Activated T-helper 1 cell treated with anti-CD3 and anti-CD28 coated beads, Interleukin-12 subunit alpha, Interleukin-12 subunit beta, Interleukin-2, Interleukin-4 antibody, amounts not matched to agents 30 ng/mL and 10 ng/mL and 1 ng/mL, durations not matched to agents 14 hours and 24 hours and 36 hours (primary cell): Measurements from ENCODE around the gene TRIM17. TPM values are rescaled to one million over a fixed set of nuclear protein-coding genes. Genes with fewer than 3 reads are reported as not detected.

Experiments used
- DNase-seq: peaks from one replicate; pipeline ENCODE4 v3.0.0; 2021; ENCODE audit warnings: low spot score
- H3K27ac Mint-ChIP-seq: one replicate; pipeline ENCODE4 v1.8.0; 2021; ENCODE audit warnings: mild to moderate bottlenecking, mixed read lengths
- H3K27me3 Mint-ChIP-seq: one replicate; pipeline ENCODE4 v1.8.0; 2022; ENCODE audit warnings: mild to moderate bottlenecking, moderate library complexity, mixed read lengths; ENCODE audit not compliant: insufficient read depth
- H3K36me3 Mint-ChIP-seq: one replicate; pipeline ENCODE4 v1.8.0; 2021; ENCODE audit warnings: low read depth, mixed read lengths
- H3K4me1 Mint-ChIP-seq: one replicate; pipeline ENCODE4 v1.8.0; 2021; ENCODE audit warnings: low read depth, mixed read lengths
- H3K4me3 Mint-ChIP-seq: one replicate; pipeline ENCODE4 v1.8.0; 2021; ENCODE audit warnings: mild to moderate bottlenecking, moderate library complexity, mixed read lengths
- H3K9me3 Mint-ChIP-seq: one replicate; pipeline ENCODE4 v1.8.0; 2021; ENCODE audit warnings: mixed read lengths
- intact Hi-C: fragments of 100-400 bp; cut with micrococcal nuclease; formaldehyde crosslinking; loops from one replicate; pipeline ENCODE4 v1.15.1; 2024
- total RNA-seq: library from RNA; stranded (reverse); gene quantifications from 2 replicates; pipeline ENCODE4 v1.2.3, GENCODE V29; 2022

The TRIM17 gene
- total RNA-seq, 1 donor from 2014 or later = 1.7 TPM

DNA sequence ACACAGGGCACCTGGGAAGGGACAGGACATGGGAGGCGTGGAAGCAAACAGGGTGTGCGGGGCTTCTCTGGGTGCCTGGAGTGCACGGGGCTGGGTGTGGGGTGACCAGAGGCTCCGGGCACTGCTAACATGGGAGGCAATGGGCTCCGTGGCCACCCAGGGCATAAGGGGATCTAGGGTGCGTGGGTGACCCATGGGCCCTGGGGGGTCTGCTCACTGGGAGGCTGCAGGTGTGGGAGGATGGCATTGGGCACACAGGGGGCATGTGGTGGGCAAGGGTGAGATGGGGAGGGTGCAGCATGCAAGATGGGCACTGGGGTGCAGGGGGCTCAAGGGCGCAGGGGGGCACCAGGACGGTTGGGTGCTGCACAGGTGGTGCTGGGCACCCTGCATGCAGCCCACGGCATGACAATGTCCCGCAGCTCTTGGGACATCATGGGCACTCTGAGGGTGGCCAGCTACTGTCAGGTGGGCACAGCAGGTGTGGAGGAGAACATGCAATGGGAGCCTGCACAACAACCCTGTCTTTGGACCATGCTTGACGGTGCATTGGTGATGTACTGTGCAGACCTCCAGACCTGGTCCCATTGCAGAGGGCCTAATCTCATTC lies 25.1 kb downstream of the TRIM17 start:
- intact Hi-C loops = no loop called here
- H3K9me3 Mint-ChIP-seq = no peaks in the 10 kb centered on the region

DNA sequence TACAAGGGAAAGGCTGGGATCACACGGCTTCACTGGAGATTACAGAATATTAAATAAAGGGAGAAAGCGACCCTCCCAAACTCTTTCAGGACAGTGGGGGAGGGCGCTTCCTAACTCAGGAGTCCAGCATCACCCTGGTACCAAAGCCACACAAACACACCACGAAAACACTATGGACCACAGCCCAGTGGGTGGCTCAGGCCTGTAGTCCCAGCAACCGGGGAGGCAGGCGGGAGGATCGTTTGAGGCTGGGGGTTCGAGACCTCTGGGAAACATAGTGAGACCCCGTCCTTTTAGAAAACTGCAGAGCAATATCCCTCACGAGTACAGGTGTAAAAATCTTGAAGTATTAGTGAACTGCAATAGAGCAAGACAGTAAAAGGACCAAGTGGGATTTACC lies 26.0 kb downstream of the TRIM17 start:
- Mint-ChIP-seq H3K4me3 (no peak overlapping the region), H3K27me3 (peaks cover 6% of the 10 kb centered on the region), H3K36me3 (peaks cover 15% of the 10 kb centered on the region), H3K9me3 (no peaks in the 10 kb centered on the region), H3K27ac (no peak overlapping the region), H3K4me1 (no peaks in the 10 kb centered on the region)
- intact Hi-C loops = no loop called here
- DNase-seq = no peak

More for the DNA sequence above, 25.1 kb downstream of the TRIM17 start:
- no peak overlapping the region for H3K4me3 Mint-ChIP-seq
- H3K27ac Mint-ChIP-seq = no peak overlapping the region
- H3K36me3 Mint-ChIP-seq = peaks cover 24% of the 10 kb centered on the region
- DNase-seq = no peak
- peaks cover 4% of the 10 kb centered on the region for H3K27me3 Mint-ChIP-seq
- no peaks in the 10 kb centered on the region for H3K4me1 Mint-ChIP-seq

- no peaks in the 10 kb centered on the region for H3K9me3 Mint-ChIP-seq
- DNase-seq = no peak
- peaks cover 4% of the 10 kb centered on the region for H3K36me3 Mint-ChIP-seq
- no peaks in the 10 kb centered on the region for H3K4me1 Mint-ChIP-seq
- H3K27ac Mint-ChIP-seq = no peak overlapping the region
- H3K4me3 Mint-ChIP-seq = no peak overlapping the region
- intact Hi-C loops = no loop called here
- H3K27me3 Mint-ChIP-seq = peaks cover 19% of the 10 kb centered on the region
Measured at GRCh38 chr1:228387321-228387720, 29.3 kb downstream of the TRIM17 start.

DNA sequence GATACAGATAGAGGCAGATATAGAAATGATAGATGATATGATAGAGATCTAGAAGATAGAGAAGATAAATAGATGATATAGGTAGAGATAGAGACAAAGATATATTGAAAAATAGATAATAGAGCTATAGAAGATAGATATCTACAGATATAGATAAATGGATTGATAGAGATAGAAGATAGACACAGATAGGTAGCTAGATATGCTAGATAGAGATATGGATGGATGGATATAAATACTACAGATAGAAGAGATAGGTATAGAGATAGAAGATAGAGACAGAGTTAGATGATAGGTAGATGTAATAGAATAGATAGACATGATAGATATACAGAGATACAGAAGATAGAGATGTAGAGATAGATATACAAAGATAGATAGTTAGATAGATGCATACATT lies 31.4 kb downstream of the TRIM17 start:
- no peaks in the 10 kb centered on the region for H3K9me3 Mint-ChIP-seq
- intact Hi-C loops = no loop called here
- H3K27me3 Mint-ChIP-seq = peaks cover 27% of the 10 kb centered on the region
- H3K4me1 Mint-ChIP-seq = no peaks in the 10 kb centered on the region
- peaks cover 1% of the 10 kb centered on the region for H3K36me3 Mint-ChIP-seq
- no peak for DNase-seq
- no peak overlapping the region for H3K4me3 Mint-ChIP-seq
- H3K27ac Mint-ChIP-seq = no peak overlapping the region

- Mint-ChIP-seq H3K27me3 (peaks cover 39% of the 10 kb centered on the region), H3K36me3 (no peaks in the 10 kb centered on the region)
Measured at GRCh38 chr1:228383773-228384172, 32.9 kb downstream of the TRIM17 start.

DNA sequence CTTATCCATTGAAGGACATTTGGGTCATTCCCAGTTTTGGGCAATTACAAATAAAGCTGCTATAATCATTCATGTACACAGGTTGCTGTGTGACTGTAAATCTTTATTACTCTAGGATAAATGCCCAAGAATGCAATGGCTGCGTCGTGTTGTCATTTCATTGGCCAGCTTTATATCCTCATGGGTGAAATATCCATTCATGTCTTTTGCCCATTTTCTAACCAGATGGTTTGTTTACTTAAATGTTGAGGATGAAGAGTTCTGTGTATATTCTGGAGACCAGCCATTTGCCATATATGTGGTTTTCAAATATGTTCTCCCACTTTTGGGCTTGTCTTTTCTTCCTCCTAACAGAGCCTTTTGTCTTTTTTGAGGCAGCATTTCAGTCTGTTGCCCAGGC lies 35.3 kb downstream of the TRIM17 start:
- Mint-ChIP-seq H3K27me3 (peaks cover 36% of the 10 kb centered on the region), H3K9me3 (no peaks in the 10 kb centered on the region), H3K36me3 (no peaks in the 10 kb centered on the region), H3K27ac (no peak overlapping the region), H3K4me3 (no peak overlapping the region), H3K4me1 (no peaks in the 10 kb centered on the region)
- intact Hi-C loops = no loop called here
- no peak for DNase-seq

More at GRCh38 chr1:228383773-228384172, 32.9 kb downstream of the TRIM17 start:
- Mint-ChIP-seq H3K4me3 (no peak overlapping the region), H3K27ac (no peak overlapping the region), H3K9me3 (no peaks in the 10 kb centered on the region), H3K4me1 (no peaks in the 10 kb centered on the region)
- DNase-seq = no peak
- intact Hi-C loops = no loop called here

DNA sequence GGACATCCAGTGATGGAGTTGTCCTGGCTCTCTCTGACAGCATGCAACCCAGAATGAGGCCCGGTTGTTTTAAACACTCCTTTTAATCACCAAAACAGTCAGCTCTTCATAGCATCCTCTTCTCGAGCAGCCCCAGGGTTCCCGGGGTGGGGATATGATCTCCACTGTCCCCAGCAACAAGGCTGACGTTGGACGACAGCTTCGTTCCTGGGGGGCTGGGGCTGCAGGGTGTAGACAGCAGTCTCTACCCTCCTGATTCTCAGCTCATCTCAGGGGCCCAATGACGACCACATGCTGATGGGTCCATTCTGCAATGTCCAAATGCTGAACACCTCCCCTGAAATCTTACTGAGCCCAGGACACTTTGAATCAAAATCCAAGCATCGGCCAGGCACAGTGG lies 37.0 kb downstream of the TRIM17 start:
- H3K27ac Mint-ChIP-seq = no peak overlapping the region
- H3K9me3 Mint-ChIP-seq = no peaks in the 10 kb centered on the region
- intact Hi-C loops = loop anchor here (2.0 kb wide), 2 partner anchors 25 to 167 kb away; no protein-coding TSS in a partner anchor
- H3K27me3 Mint-ChIP-seq = peaks cover 27% of the 10 kb centered on the region
- no peak for DNase-seq
- H3K4me1 Mint-ChIP-seq = no peaks in the 10 kb centered on the region
- peak overlapping the region; percentile 79 for H3K4me3 Mint-ChIP-seq
- H3K36me3 Mint-ChIP-seq = no peaks in the 10 kb centered on the region

- intact Hi-C loops = loop anchor here (1.0 to 2.0 kb wide), 7 partner anchors 26 to 270 kb away; partner anchors contain the start of genes IBA57 and MRPL55
- Mint-ChIP-seq H3K27me3 (peaks cover 27% of the 10 kb centered on the region), H3K9me3 (no peaks in the 10 kb centered on the region), H3K4me1 (no peaks in the 10 kb centered on the region), H3K36me3 (no peaks in the 10 kb centered on the region), H3K27ac (no peak overlapping the region), H3K4me3 (peak overlapping the region; percentile 79)
- no peak for DNase-seq
Measured at GRCh38 chr1:228378873-228379460, 37.7 kb downstream of the TRIM17 start.

DNA sequence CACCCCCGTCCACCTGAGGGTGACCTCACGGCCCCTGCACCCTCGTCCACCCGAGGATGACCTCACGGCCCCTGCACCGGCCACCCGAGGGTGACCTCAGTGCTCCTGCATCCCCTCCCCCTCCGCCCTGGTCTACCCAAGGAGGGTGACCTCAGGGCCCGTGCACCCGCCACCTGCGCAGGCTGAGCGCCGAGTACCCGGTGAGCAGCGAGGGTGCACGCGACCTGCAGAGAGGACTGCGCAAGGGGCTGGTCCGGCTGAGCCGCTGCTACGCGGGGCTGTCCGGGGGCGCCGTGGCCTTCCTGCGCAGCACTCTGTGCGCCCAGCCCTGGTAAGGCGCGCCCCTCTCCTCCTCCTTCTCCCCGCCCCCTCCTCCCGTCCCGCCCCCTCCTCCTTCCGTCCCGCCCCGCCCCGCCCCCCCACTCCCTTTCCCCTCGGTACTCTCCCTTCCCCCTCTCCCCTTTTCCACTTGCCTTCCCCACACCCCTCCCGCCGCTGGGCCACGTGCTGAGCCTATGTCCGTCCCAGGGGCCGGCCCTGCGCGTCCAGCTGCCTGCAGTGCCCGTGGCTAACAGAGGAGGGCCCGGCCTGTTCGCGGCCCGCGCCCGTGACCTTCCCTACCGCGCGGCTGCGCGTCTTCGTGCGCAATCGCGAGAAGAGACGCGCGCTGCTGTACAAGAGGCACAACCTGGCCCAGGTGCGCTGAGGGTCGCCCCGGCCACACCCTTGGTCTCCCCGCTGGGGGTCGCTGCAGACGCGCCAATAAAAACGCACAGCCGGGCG lies 38.4 kb downstream of the TRIM17 start:
- no peaks in the 10 kb centered on the region for H3K36me3 Mint-ChIP-seq
- H3K4me3 Mint-ChIP-seq = peak overlapping the region; percentile 79
- intact Hi-C loops = loop anchor here (1.0 to 2.0 kb wide), 7 partner anchors 27 to 269 kb away; partner anchors contain the start of genes IBA57 and MRPL55
- H3K9me3 Mint-ChIP-seq = no peaks in the 10 kb centered on the region
- H3K27ac Mint-ChIP-seq = no peak overlapping the region
- peak; percentile 41 for DNase-seq
- H3K27me3 Mint-ChIP-seq = peaks cover 25% of the 10 kb centered on the region
- H3K4me1 Mint-ChIP-seq = no peaks in the 10 kb centered on the region

- no peaks in the 10 kb centered on the region for H3K4me1 Mint-ChIP-seq
- DNase-seq = no peak
- H3K36me3 Mint-ChIP-seq = no peaks in the 10 kb centered on the region
- H3K9me3 Mint-ChIP-seq = no peaks in the 10 kb centered on the region
- H3K27me3 Mint-ChIP-seq = peaks cover 24% of the 10 kb centered on the region
- H3K4me3 Mint-ChIP-seq = no peak overlapping the region
- no peak overlapping the region for H3K27ac Mint-ChIP-seq
- intact Hi-C loops = loop anchor here (1.0 to 2.0 kb wide), 7 partner anchors 27 to 268 kb away; partner anchors contain the start of genes IBA57 and MRPL55
Measured at GRCh38 chr1:228377664-228378089, 39.0 kb downstream of the TRIM17 start.

DNA sequence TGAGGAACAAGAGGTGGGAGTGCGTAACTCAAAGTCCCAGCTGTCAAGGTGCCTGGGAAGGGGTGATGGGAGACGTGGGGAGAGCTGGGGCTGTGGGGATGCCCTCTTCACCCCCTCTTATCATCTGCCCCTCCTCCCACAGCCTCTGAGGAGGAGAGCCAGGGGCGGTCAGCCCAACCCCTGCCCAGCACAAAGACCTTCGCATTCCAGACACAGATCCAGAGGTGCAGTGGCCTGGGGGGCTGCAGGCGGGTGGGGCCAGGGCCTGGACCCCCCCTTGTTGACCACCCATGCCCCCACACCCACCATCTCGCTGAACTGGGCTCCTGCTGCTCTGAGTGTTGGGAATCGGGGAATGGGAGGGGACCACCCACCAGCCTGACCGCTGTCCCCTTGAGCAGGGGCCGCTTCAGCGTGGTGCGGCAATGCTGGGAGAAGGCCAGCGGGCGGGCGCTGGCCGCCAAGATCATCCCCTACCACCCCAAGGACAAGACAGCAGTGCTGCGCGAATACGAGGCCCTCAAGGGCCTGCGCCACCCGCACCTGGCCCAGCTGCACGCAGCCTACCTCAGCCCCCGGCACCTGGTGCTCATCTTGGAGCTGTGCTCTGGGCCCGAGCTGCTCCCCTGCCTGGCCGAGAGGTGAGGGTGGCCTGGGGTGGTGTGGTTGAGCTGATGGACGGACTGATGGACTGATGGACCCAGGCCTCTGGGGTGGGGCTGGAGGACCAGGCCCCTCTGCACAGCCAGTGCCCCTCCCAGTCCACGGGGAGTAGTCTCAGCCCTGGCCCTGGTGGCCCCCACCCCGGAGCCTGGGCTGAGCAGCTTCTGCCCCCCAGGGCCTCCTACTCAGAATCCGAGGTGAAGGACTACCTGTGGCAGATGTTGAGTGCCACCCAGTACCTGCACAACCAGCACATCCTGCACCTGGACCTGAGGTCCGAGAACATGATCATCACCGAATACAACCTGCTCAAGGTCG lies 39.7 kb downstream of the TRIM17 start:
- no peaks in the 10 kb centered on the region for H3K9me3 Mint-ChIP-seq

GRCh38 chr1:228376262-228376628 lies 40.4 kb downstream of the TRIM17 start:
- Mint-ChIP-seq H3K4me3 (peak overlapping the region; percentile 11), H3K36me3 (no peaks in the 10 kb centered on the region), H3K27ac (no peak overlapping the region), H3K4me1 (no peaks in the 10 kb centered on the region), H3K9me3 (no peaks in the 10 kb centered on the region), H3K27me3 (peaks cover 20% of the 10 kb centered on the region)
- DNase-seq = no peak
- intact Hi-C loops = no loop called here

More for the DNA sequence above, 39.7 kb downstream of the TRIM17 start:
- no peak for DNase-seq
- intact Hi-C loops = no loop called here
- Mint-ChIP-seq H3K27ac (no peak overlapping the region), H3K4me3 (peak overlapping the region; percentile 11), H3K36me3 (no peaks in the 10 kb centered on the region), H3K4me1 (no peaks in the 10 kb centered on the region), H3K27me3 (peaks cover 20% of the 10 kb centered on the region)
